Iris pigment epithelial cell (primary cell): ENCODE measurements around the gene FGB.
"Not testable (repeated sequence)": the region's sequence is repeated elsewhere in the genome, so short reads cannot be mapped to it uniquely, and the experiment has no call there.

Experiments
- DNase-seq: peaks from one replicate; pipeline ENCODE4 v3.0.0-alpha.2; 2011; ENCODE audit warnings: low read depth

The FGB gene

DNA sequence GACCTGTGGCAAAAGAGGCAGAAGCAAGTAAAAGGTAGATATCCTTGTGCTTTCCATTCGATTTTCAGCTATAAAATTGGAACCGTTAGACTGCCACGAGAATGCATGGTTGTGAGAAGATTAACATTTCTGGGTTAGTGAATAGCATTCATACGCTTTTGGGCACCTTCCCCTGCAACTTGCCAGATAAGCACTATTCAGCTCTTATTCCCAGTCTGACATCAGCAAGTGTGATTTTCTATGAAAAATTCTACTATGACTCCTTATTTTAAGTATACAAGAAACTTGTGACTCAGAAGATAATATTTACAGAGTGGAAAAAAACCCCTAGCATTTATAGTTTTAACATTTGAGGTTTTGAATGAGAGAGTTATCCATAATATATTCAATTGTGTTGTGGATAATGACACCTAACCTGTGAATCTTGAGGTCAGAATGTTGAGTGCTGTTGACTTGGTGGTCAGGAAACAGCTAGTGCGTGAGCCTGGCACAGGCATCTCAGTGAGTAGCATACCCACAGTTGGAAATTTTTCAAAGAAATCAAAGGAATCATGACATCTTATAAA is 3.9 kb downstream of the FGB start:
- DNase-seq, result peak; percentile 63

GRCh38 chr4:154569028-154569427 is 6.2 kb downstream of the FGB start:
- DNase-seq, result peak; percentile 73

DNA sequence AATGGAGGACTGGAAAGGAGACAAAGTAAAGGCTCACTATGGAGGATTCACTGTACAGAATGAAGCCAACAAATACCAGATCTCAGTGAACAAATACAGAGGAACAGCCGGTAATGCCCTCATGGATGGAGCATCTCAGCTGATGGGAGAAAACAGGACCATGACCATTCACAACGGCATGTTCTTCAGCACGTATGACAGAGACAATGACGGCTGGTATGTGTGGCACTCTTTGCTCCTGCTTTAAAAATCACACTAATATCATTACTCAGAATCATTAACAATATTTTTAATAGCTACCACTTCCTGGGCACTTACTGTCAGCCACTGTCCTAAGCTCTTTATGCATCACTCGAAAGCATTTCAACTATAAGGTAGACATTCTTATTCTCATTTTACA is 6.8 kb downstream of the FGB start:
- DNase-seq, result no peak

DNA sequence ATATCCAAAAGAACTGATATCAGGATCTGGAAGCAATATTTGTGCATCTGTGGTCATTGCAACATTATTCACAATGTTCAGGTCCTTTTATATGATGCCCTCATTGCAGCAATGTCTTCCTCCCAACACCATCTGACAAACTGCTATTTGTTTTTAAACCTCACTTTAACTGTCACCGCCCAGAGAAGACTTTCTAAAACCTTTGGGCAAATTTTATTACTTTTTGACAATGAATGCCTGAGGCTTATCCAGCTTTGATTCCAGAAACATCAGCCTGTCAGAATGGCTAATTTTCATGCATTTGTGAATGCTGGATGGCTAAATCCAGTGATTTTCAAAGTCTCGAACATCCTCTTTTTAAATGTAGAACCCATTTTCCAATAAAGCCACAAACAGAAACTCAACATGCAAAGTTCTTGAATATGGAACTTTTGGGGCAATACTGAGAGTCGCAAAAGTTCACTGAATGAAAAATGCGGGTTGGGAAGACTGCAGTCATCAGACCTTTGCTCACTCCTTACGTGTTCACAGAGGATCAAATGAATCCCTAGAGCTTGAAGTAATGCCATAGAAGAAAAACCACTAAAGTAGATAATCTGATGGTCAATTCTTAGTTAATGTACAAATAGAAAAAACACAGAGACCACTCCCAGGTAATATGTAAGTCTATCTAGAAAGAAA is 10.5 kb downstream of the FGB start:
- no peak for DNase-seq

- DNase-seq, result peak; percentile 80
Measured at GRCh38 chr4:154574311-154574710, 11.5 kb downstream of the FGB start.

DNA sequence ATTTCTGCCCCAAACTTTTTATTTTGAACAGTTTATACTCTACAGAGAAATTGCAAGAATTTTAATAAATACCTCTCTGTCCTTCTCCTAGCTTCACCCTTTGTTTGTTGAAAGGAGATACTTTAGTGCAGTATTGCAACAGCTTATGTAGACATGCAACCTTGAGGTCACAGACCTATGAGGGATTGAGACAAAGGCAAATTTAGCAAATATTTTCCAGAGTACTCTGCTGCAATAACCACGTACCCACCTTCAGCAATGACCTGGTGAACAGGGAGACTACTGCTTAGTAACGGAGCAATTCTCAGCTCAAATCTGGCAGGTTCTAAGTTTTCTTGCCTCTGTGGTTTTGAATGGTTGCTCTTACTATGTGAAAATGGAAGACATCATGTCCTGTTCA is 14.5 kb downstream of the FGB start:
- peak; percentile 79 for DNase-seq

DNA sequence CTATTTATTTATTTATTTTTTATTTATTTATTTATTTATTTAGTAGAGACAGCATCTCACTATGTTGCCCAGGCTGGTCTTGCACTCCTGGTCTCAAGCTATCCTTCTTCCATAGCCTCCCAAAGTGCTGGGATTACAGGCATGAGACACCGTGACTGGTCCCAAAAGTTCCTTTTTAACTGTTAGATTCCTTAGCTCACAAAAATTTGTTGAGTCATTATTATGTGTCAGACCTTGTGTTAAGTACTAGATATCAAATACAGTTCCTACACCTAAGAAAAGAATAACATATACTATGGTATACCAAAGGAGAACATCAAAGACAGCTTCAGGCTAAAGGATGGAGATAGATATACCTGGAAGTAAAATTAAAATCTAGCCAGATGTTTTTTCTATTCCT is 16.1 kb downstream of the FGB start:
- peak; percentile 55 for DNase-seq

DNA sequence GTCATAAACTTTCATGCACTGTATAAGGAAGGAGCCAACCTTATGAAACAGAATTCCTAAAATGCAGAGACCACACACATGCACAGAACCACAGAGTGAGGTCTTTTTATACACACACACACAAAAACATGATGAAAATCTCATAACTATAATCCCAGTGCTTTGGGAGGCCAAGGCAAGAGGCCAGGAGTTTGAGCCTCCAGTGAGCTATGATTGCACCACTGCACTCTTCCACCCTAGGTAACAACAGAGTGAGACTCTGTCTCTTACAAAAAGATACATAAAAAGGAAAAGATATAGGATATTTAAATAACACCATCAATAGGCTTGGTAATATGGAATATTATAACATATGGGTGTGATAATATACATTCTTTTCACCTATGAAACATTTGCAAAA is 17.1 kb downstream of the FGB start:
- no peak for DNase-seq

DNA sequence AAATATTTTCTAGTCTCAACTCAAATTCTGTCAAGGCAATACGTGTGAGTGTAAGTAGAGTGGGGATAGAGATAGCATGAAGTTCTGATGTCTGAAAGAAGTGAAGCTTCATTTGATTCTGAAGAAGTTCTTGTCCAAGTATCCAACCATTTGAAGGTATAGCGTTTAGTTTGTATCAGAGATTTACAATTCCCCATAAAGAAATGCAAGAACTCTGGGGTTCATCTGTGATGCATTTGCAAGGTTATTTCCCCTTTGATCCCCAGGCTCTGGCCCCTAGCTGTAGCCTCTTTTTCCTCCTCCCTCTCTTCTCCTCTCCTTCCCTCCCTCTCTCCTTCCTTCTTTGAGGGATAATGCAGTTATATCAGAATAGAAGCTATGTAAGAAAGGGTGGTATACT is 19.9 kb downstream of the FGB start:
- no peak for DNase-seq

DNA sequence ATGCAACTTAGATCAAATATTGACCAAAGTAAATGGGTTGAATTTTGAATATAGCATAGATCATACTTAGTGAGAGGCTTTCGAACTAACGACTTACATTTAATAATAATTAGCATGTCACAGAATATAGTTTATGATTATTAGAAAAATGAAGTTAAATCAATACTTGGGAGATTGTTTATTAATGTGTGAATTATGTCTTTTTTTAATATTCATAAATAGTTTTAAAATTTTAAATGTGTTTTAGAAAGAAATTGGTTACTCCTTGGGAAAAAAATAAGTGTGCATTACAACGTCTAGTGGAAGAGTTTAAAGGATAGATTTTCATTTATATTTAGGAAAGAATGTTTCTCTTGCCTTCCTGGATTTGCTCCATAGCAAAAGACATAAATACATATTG is 20.4 kb downstream of the FGB start:
- no peak for DNase-seq

DNA sequence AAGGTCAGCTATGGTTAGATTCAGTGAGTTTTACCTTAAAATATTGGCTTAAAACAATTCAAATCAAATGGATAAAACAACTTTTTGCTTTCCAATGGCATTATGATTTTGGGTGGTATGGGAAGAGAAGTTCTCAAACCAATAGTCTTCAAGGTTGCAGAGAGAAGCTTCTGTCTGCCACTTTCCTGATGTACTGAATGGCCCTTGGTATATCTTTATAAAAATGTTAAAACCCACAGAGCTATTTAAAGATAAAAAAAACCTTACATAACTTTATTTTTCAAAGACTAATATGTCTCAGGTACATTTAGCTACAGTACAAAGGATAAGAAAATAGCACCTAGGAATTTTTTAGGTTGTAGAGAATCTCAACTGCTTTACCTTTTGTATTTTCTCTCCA is 20.9 kb downstream of the FGB start:
- DNase-seq, result no peak

GRCh38 chr4:154584259-154584658 is 21.4 kb downstream of the FGB start:
- no peak for DNase-seq

DNA sequence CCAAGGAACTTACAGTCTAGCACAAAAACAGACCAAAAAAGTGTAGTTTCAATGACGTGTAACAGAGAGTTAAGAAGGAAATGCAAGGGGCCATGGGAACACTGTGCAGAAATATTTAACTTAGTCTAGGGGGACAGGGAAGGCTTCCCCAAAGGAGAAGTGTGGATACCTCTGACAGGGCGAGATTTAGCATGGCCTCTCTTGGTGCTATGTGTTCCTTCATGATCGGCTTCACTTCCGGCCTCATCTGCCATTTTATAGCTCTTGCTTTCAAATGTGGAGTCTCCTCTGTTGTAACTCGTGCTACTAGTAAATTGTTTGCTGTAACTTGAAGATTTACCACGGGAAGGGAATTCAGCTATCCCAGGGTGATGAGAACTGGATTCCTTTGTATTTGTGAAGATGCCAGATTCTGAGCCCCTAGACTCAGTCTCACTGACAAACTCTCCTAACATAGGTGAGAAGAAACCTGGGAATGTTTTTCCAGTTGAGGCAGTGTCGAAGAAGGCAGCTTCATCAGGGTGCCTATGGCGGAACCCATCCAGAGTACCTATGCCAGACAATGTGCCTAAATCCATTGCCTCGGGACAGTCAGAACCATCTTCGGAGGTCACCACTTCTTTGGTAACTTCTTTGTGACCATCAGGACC is 22.7 kb downstream of the FGB start:
- DNase-seq, result no peak

DNA sequence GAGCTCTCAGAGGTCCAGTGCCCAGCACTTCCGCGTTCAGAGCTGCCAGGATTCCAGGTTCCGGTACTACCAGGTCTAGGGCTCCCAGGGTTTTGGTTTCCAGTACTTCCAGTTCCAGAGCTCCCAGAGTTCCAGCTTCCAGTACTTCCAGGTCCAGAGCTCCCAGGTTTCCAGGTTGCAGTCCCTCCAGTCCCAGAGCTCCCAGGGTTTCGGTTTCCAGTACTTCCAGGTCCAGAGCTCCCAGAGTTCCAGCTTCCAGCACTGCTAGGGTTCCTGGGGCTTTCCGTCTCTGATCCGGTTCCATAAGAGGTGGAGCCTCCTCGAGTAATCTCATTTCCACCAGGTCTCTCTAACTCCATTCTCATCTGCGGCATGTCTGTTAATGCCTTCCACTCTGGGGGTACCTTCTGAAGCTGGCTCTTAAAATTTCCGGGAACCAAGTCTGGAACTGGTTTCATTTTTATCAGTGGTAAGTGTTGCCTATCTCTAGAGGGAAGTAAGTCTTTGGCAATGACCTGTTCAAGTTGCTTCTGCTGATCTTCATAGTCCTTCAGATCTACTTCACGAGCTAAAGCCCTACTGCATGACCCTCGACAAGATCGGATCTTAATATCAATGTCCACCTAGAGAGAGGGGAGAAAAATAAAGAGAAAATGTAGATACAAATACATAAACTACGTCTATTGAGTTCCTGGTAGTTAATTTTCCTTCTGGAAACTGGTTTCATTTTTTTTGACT is 23.7 kb downstream of the FGB start:
- DNase-seq, result no peak

- no peak for DNase-seq
Measured at GRCh38 chr4:154588198-154588597, 25.4 kb downstream of the FGB start.

GRCh38 chr4:154589296-154590197 is 26.7 kb downstream of the FGB start:
- no peak for DNase-seq

GRCh38 chr4:154590329-154591006 is 27.7 kb downstream of the FGB start, which contains the start of gene FGA:
Gene FGA (minus strand): TSS chr4:154590742. CDS start chr4:154590687, 55 bp downstream.
- DNase-seq, result no peak

DNA sequence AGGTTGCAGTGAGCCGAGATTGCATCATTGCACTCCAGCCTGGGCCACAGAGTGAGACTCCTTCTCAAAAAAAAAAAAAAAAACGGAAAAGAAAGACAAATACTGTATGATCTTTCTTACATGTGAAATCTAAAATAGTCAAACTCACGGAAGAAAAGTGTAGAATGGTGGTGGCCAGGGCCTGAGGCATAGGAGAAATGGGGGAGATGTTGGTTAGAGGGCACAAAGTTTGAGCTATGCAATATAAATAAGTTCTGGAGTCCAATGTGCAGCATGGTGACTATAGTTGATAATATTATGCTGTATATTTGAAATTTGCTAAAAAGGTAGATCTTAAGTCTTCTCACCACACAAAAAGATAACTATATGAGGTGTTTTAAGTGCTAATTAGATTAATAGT is 29.1 kb downstream of the FGB start:
- no peak for DNase-seq

DNA sequence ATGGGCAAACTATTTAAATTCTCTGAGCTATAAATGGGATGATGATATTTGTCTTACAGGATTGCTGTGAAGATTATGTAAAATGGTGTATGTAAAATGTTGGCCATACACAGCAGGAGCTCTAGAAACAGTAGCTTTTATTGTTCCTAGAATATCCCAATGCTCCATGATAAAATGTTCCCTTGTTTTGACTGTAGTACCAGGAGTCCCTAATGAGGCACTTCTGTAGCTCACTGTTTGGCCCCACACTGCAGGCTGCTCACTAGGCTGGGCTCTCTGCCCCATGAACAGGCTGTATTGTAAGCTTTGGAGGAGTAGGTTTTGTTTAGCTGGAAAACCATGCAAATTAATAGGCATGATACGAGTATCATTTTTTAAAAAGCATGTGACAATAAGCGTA is 31.1 kb downstream of the FGB start:
- no peak for DNase-seq

DNA sequence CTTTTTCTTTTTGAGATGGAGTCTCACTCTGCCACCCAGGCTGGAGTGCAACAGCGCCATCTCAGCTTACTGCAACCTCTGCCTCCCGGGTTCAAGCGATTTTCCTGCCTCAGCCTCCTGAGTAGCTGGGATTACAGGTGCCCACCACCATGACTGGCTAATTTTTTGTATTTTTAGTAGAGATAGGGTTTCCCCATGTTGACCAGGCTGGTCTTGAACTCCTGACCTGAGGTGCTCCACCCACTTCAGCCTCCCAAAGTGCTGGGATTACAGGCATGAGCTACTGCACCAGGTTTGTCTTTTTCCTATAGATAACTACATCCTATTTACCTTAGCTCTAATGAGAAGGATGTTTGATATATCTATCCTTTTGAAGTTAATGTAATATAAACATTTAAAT is 31.5 kb downstream of the FGB start:
- DNase-seq, result not testable (repeated sequence)

DNA sequence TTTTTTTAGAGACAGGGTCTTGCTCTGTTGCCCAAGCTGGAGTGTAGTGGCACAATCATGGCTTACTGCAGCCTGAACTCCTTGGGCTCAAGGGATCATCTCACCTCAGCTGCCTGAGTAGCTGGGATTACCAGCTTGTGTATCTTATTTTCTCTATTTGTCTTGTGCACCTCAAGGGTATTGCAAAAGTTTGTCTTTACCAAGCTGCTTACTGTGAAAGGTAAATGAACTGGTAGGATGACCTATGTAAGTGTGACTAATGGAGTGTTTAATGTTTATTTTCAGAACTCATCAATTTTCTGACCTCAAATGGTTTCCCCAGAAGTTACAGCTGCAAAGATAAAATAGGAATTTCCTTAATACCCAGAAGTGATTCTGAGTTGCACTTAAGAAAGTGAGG is 33.0 kb downstream of the FGB start:
- peak; percentile 81 for DNase-seq
